ENCODE results near the gene TMEM9. TPM values are rescaled to one million over a fixed set of nuclear protein-coding genes. Genes with fewer than 3 reads are reported as not detected.

The TMEM9 gene
- total RNA-seq, 1 donor from 2014 or later = 13.2 TPM

GRCh38 chr1:201140941-201141260 is 13.4 kb downstream of the TMEM9 start:
- no peaks in the 10 kb centered on the region for H3K4me1 Mint-ChIP-seq (ENCODE audit: low read depth)

GRCh38 chr1:201140235-201140940 is 13.9 kb downstream of the TMEM9 start:
- no peaks in the 10 kb centered on the region for H3K4me1 Mint-ChIP-seq (ENCODE audit: low read depth)
- H3K27me3 Mint-ChIP-seq (ENCODE audit: insufficient read depth) = no peaks in the 10 kb centered on the region
- H3K9me3 Mint-ChIP-seq = no peaks in the 10 kb centered on the region
- no peak overlapping the region for H3K27ac Mint-ChIP-seq
- no peak for DNase-seq (ENCODE audit: low spot score)
- intact Hi-C loops (cut with micrococcal nuclease) = no loop called here
- no peak overlapping the region for H3K4me3 Mint-ChIP-seq
- peaks cover 2% of the 10 kb centered on the region for H3K36me3 Mint-ChIP-seq (ENCODE audit: low read depth)

More at GRCh38 chr1:201140941-201141260, 13.4 kb downstream of the TMEM9 start:
- H3K27me3 Mint-ChIP-seq (ENCODE audit: insufficient read depth) = no peaks in the 10 kb centered on the region
- intact Hi-C loops (cut with micrococcal nuclease) = no loop called here
- H3K4me3 Mint-ChIP-seq = no peak overlapping the region
- H3K36me3 Mint-ChIP-seq (ENCODE audit: low read depth) = peaks cover 2% of the 10 kb centered on the region
- DNase-seq (ENCODE audit: low spot score) = no peak
- no peaks in the 10 kb centered on the region for H3K9me3 Mint-ChIP-seq
- no peak overlapping the region for H3K27ac Mint-ChIP-seq

GRCh38 chr1:201139756-201140155 is 14.5 kb downstream of the TMEM9 start:
- intact Hi-C loops (cut with micrococcal nuclease) = no loop called here
- peaks cover 4% of the 10 kb centered on the region for H3K36me3 Mint-ChIP-seq (ENCODE audit: low read depth)
- H3K9me3 Mint-ChIP-seq = no peaks in the 10 kb centered on the region
- no peak for DNase-seq (ENCODE audit: low spot score)
- H3K27ac Mint-ChIP-seq = no peak overlapping the region
- H3K4me3 Mint-ChIP-seq = no peak overlapping the region
- H3K27me3 Mint-ChIP-seq (ENCODE audit: insufficient read depth) = no peaks in the 10 kb centered on the region
- H3K4me1 Mint-ChIP-seq (ENCODE audit: low read depth) = no peaks in the 10 kb centered on the region

- DNase-seq (ENCODE audit: low spot score) = no peak
- Mint-ChIP-seq H3K27ac (no peak overlapping the region), H3K4me1 (ENCODE audit: low read depth) (no peaks in the 10 kb centered on the region), H3K4me3 (no peak overlapping the region), H3K9me3 (no peaks in the 10 kb centered on the region), H3K36me3 (ENCODE audit: low read depth) (peaks cover 4% of the 10 kb centered on the region), H3K27me3 (ENCODE audit: insufficient read depth) (no peaks in the 10 kb centered on the region)
- intact Hi-C loops (cut with micrococcal nuclease) = no loop called here
Measured at GRCh38 chr1:201139306-201139705, 15.0 kb downstream of the TMEM9 start.

DNA sequence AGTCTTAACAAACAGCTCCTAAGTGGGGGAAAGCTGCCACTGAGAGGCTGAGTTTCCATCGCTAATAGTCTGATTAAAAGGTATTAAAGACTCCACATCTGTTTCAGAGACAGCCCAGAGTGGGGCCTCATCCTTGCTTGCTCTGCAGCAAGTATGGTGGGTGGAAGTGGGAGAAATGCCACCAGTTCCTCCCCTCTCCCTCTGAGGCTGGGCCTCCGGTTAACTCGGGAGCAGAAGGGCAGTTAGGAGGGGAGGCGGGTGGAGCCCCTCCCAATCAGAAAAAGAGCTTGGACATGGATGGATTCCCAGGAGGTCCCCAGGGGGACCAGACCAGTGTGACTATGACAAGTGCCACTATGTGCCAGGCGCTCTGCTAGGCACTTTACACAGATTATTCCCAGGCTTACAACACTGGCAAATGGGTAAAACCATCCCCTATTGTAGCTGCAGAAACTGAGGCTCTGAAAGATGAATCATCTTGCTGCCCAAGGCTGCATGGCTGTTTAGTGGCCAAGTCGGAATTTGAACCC is 15.9 kb downstream of the TMEM9 start:
- H3K4me1 Mint-ChIP-seq (ENCODE audit: low read depth) = no peaks in the 10 kb centered on the region

GRCh38 chr1:201137579-201138310 is 16.5 kb downstream of the TMEM9 start:
- H3K36me3 Mint-ChIP-seq (ENCODE audit: low read depth) = peaks cover 2% of the 10 kb centered on the region
- no peaks in the 10 kb centered on the region for H3K9me3 Mint-ChIP-seq
- H3K4me1 Mint-ChIP-seq (ENCODE audit: low read depth) = no peaks in the 10 kb centered on the region
- no peak overlapping the region for H3K27ac Mint-ChIP-seq
- no peaks in the 10 kb centered on the region for H3K27me3 Mint-ChIP-seq (ENCODE audit: insufficient read depth)
- intact Hi-C loops (cut with micrococcal nuclease) = no loop called here
- no peak overlapping the region for H3K4me3 Mint-ChIP-seq
- DNase-seq (ENCODE audit: low spot score) = no peak

More for the DNA sequence above, 15.9 kb downstream of the TMEM9 start:
- no peak for DNase-seq (ENCODE audit: low spot score)
- no peak overlapping the region for H3K4me3 Mint-ChIP-seq
- H3K27me3 Mint-ChIP-seq (ENCODE audit: insufficient read depth) = no peaks in the 10 kb centered on the region
- intact Hi-C loops (cut with micrococcal nuclease) = no loop called here
- no peak overlapping the region for H3K27ac Mint-ChIP-seq
- peaks cover 4% of the 10 kb centered on the region for H3K36me3 Mint-ChIP-seq (ENCODE audit: low read depth)
- H3K9me3 Mint-ChIP-seq = no peaks in the 10 kb centered on the region

- Mint-ChIP-seq H3K27ac (no peak overlapping the region), H3K4me1 (ENCODE audit: low read depth) (no peaks in the 10 kb centered on the region), H3K4me3 (no peak overlapping the region), H3K9me3 (no peaks in the 10 kb centered on the region), H3K36me3 (ENCODE audit: low read depth) (peaks cover 2% of the 10 kb centered on the region), H3K27me3 (ENCODE audit: insufficient read depth) (no peaks in the 10 kb centered on the region)
- no peak for DNase-seq (ENCODE audit: low spot score)
- intact Hi-C loops (cut with micrococcal nuclease) = no loop called here
Measured at GRCh38 chr1:201137024-201137392, 17.3 kb downstream of the TMEM9 start.

- Mint-ChIP-seq H3K27me3 (ENCODE audit: insufficient read depth) (no peaks in the 10 kb centered on the region), H3K27ac (no peak overlapping the region), H3K4me3 (no peak overlapping the region), H3K4me1 (ENCODE audit: low read depth) (no peaks in the 10 kb centered on the region), H3K9me3 (no peaks in the 10 kb centered on the region), H3K36me3 (ENCODE audit: low read depth) (peaks cover 2% of the 10 kb centered on the region)
- intact Hi-C loops (cut with micrococcal nuclease) = no loop called here
- DNase-seq (ENCODE audit: low spot score) = no peak
Measured at GRCh38 chr1:201136355-201137023, 17.8 kb downstream of the TMEM9 start.

GRCh38 chr1:201134405-201134804 is 19.9 kb downstream of the TMEM9 start:
- intact Hi-C loops (cut with micrococcal nuclease) = no loop called here
- Mint-ChIP-seq H3K9me3 (no peaks in the 10 kb centered on the region), H3K27me3 (ENCODE audit: insufficient read depth) (no peaks in the 10 kb centered on the region), H3K4me3 (no peak overlapping the region), H3K4me1 (ENCODE audit: low read depth) (no peaks in the 10 kb centered on the region), H3K27ac (no peak overlapping the region), H3K36me3 (ENCODE audit: low read depth) (peaks cover 2% of the 10 kb centered on the region)
- DNase-seq (ENCODE audit: low spot score) = no peak

DNA sequence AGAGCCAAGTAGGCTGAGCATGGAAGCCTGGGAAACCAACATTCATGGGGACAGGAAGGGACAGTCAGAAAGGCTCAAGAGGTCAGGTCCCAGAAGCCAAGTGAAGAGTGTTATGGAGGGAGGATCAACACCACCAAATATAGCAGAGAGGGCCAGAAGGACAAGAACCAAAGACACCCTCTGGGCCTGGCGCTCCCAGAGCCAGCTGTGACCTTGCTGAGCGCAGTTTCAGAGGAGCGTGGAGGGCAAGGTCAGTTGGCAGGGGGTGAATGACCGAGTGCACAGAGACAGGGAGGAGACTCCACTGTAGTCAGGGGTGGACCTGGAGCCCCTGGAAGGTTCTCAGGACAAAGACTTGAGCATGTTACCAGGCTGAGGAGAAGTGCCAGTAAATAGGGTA is 22.9 kb downstream of the TMEM9 start:
- Mint-ChIP-seq H3K9me3 (no peaks in the 10 kb centered on the region), H3K27ac (no peak overlapping the region), H3K36me3 (ENCODE audit: low read depth) (peaks cover 2% of the 10 kb centered on the region), H3K4me1 (ENCODE audit: low read depth) (no peaks in the 10 kb centered on the region), H3K27me3 (ENCODE audit: insufficient read depth) (no peaks in the 10 kb centered on the region), H3K4me3 (no peak overlapping the region)
- intact Hi-C loops (cut with micrococcal nuclease) = no loop called here
- no peak for DNase-seq (ENCODE audit: low spot score)

GRCh38 chr1:201128962-201129361 is 25.3 kb downstream of the TMEM9 start:
- no peaks in the 10 kb centered on the region for H3K4me1 Mint-ChIP-seq (ENCODE audit: low read depth)
- intact Hi-C loops (cut with micrococcal nuclease) = no loop called here
- DNase-seq (ENCODE audit: low spot score) = no peak
- no peaks in the 10 kb centered on the region for H3K9me3 Mint-ChIP-seq
- H3K4me3 Mint-ChIP-seq = no peak overlapping the region
- no peaks in the 10 kb centered on the region for H3K36me3 Mint-ChIP-seq (ENCODE audit: low read depth)
- no peak overlapping the region for H3K27ac Mint-ChIP-seq
- peaks cover 5% of the 10 kb centered on the region for H3K27me3 Mint-ChIP-seq (ENCODE audit: insufficient read depth)

GRCh38 chr1:201128476-201128875 is 25.8 kb downstream of the TMEM9 start:
- H3K36me3 Mint-ChIP-seq (ENCODE audit: low read depth) = no peaks in the 10 kb centered on the region
- DNase-seq (ENCODE audit: low spot score) = no peak
- H3K9me3 Mint-ChIP-seq = no peaks in the 10 kb centered on the region
- peaks cover 5% of the 10 kb centered on the region for H3K27me3 Mint-ChIP-seq (ENCODE audit: insufficient read depth)
- H3K4me1 Mint-ChIP-seq (ENCODE audit: low read depth) = no peaks in the 10 kb centered on the region
- intact Hi-C loops (cut with micrococcal nuclease) = no loop called here
- H3K4me3 Mint-ChIP-seq = no peak overlapping the region
- no peak overlapping the region for H3K27ac Mint-ChIP-seq
